ENCODE results near the gene INAFM1.
A peak's percentile ranks its signal among the peaks of the same experiment; 100 is the strongest.

INAFM1 gene

GRCh38 chr19:47253467-47253881, 21.2 kb upstream of the INAFM1 start (continued):
- TF ChIP-seq AEBP2 (tag by site-specific recombination; IDR thresholded peaks at IDR 0.05; ENCODE audit: borderline replicate concordance), result no peak
- TF ChIP-seq ZNF280D (tag by site-specific recombination; IDR thresholded peaks at IDR 0.05), result no peak
- peak; percentile 70; the same call in 1 of the 2 replicates for TF ChIP-seq TSHZ1 (tag by site-specific recombination; IDR thresholded peaks at IDR 0.05; ENCODE audit: borderline replicate concordance)
- 0 out of 2 replicates have a peak, but pooled peaks have one; percentile 6 for TF ChIP-seq ZNF121 (tag by site-specific recombination; IDR thresholded peaks at IDR 0.05)
- TF ChIP-seq ZNF449 (tag by site-specific recombination; IDR thresholded peaks at IDR 0.05), result peak; percentile 42; the same call in 1 of the 2 replicates
- TF ChIP-seq ZFP3 (tag by site-specific recombination; IDR thresholded peaks at IDR 0.05; ENCODE audit: low read depth), result no peak
- no peak for TF ChIP-seq ZNF571 (tag by site-specific recombination; IDR thresholded peaks at IDR 0.05)
- no peak; the same call in 1 of the 2 replicates for TF ChIP-seq OVOL3 (tag by site-specific recombination; IDR thresholded peaks at IDR 0.05)
- TF ChIP-seq YY1 (tag by site-specific recombination; IDR thresholded peaks at IDR 0.05), result no peak
- TF ChIP-seq ZNF335 (tag by site-specific recombination; conservative IDR thresholded peaks at IDR 0.05), result 0 out of 2 replicates have a peak, but pooled peaks have one; percentile 30
- no peak for TF ChIP-seq ZNF248 (tag by site-specific recombination; IDR thresholded peaks at IDR 0.05)
- TF ChIP-seq ZNF292 (tag by site-specific recombination; IDR thresholded peaks at IDR 0.05; ENCODE audit: borderline replicate concordance, low read depth), result no peak
- TF ChIP-seq PRDM10 (tag by site-specific recombination; IDR thresholded peaks at IDR 0.05), result peak; percentile 54; the same call in 1 of the 2 replicates
- TF ChIP-seq SETDB1 (IDR thresholded peaks at IDR 0.05; ENCODE audit: insufficient read length, low read length), result no peak
- TF ChIP-seq ZNF18 (tag by site-specific recombination; IDR thresholded peaks at IDR 0.05), result no peak
- peak; percentile 87 for TF ChIP-seq ZNF843 (tag by site-specific recombination; IDR thresholded peaks at IDR 0.05)
- no peak for TF ChIP-seq HOXA7 (CRISPR knock-in tag; IDR thresholded peaks at IDR 0.05; ENCODE audit: borderline replicate concordance)
- TF ChIP-seq ZNF394 (tag by site-specific recombination; IDR thresholded peaks at IDR 0.05; ENCODE audit: borderline replicate concordance), result no peak; the same call in 1 of the 2 replicates
- TF ChIP-seq IKZF3 (tag by site-specific recombination; IDR thresholded peaks at IDR 0.05), result peak; percentile 87
- TF ChIP-seq ZNF311 (tag by site-specific recombination; IDR thresholded peaks at IDR 0.05; ENCODE audit: borderline replicate concordance), result no peak
- TF ChIP-seq ZNF596 (tag by site-specific recombination; IDR thresholded peaks at IDR 0.05), result no peak
- TF ChIP-seq ZSCAN16 (tag by site-specific recombination; IDR thresholded peaks at IDR 0.05), result no peak; the same call in 1 of the 2 replicates
- TF ChIP-seq ZNF791 (tag by site-specific recombination; IDR thresholded peaks at IDR 0.05), result no peak
- TF ChIP-seq ZNF391 (tag by site-specific recombination; IDR thresholded peaks at IDR 0.05; ENCODE audit: borderline replicate concordance, low read depth), result peak; percentile 49; the same call in 1 of the 2 replicates
- no peak for TF ChIP-seq ZNF302 (tag by site-specific recombination; IDR thresholded peaks at IDR 0.05; ENCODE audit: low read depth)
